HCT116 (cell line): ENCODE measurements around the gene DCN. TPM values are rescaled to one million over a fixed set of nuclear protein-coding genes. Genes with fewer than 3 reads are reported as not detected.

Experiments used
- ATAC-seq: fragments of 200-7000 bp; cut with Tn5 transposase; 2 replicates; pipeline ENCODE4 v1.9.1; 2020; ENCODE audit warnings: mild to moderate bottlenecking, moderate library complexity
- BruUV-seq: library from RNA; stranded (reverse); fragments of 400-500 nt; replicated peaks from 2 replicates; lab custom pipeline; 2021; lab: Mats Ljungman, UMichigan
- CTCF ChIA-PET: fragments of 300-600 bp; sonication (Branson Sonifier 250); formaldehyde crosslinking; loops from one replicate; lab custom pipeline; 2021; ENCODE audit warnings: antibody characterized with exemption; lab: Charles Lee
- POLR2A ChIA-PET: fragments of 300-600, 350-600 bp; sonication (Branson Sonifier 250); formaldehyde crosslinking; loops from one replicate; lab custom pipeline; 2021; ENCODE audit warnings: antibody characterized with exemption; lab: Charles Lee
- RAD21 ChIA-PET, 2 experiments: fragments of 300-600 bp; sonication (Branson Sonifier 250); formaldehyde crosslinking; loops; one replicate each; lab custom pipeline; 2023; ENCODE audit warnings: low total read pairs in 2 of 2; ENCODE audit not compliant: uncharacterized antibody in 2 of 2, unreplicated experiment in 2 of 2, low non-redundant PET in 1 of 2; lab: Charles Lee
- DNase-seq: peaks from one replicate; pipeline ENCODE4 v3.0.0-alpha.2; 2010; ENCODE audit warnings: low read depth, low spot score
- H2AFZ ChIP-seq: fragments of 200-600 bp; shearing (Covaris generic), sonication (generic); 2 replicates; pipeline ENCODE4 v1.6.1; 2017; ENCODE audit warnings: low read depth, mixed run types, mixed read lengths, antibody characterized with exemption, low read length; ENCODE audit not compliant: poor library complexity, severe bottlenecking
- H3K27ac ChIP-seq: 2 replicates; pipeline ENCODE4 v1.5.1; 2012; ENCODE audit warnings: low read depth, low read length
- H3K27me3 ChIP-seq: fragments of 200-600 bp; sonication (generic); 2 replicates; pipeline ENCODE4 v1.6.1; 2016; ENCODE audit warnings: mixed run types, low read length, mixed read lengths; ENCODE audit not compliant: insufficient read depth
- H3K36me3 ChIP-seq, 2 experiments: fragments of 200-500 bp in 1 of 2; fragments of 200-600 bp in 1 of 2; sonication (Bioruptor generic) in 1 of 2; sonication (generic) in 1 of 2; 2 replicates each; pipeline versions ENCODE4 v1.5.1 to v1.6.1; 2014 to 2016; ENCODE audit warnings: low read length in 2 of 2, inconsistent platforms in 1 of 2, mixed read lengths in 1 of 2, mixed run types in 1 of 2; ENCODE audit not compliant: insufficient read depth in 2 of 2, control insufficient read depth in 1 of 2
- H3K4me1 ChIP-seq, 2 experiments: fragments of 200-600 bp in 1 of 2; sonication (generic) in 1 of 2; 2 replicates each; pipeline versions ENCODE4 v1.5.1 to v1.6.1; 2012 to 2017; ENCODE audit warnings: low read length in 2 of 2, inconsistent platforms in 1 of 2, mild to moderate bottlenecking in 1 of 2, mixed read lengths in 1 of 2, mixed run types in 1 of 2, moderate library complexity in 1 of 2; ENCODE audit not compliant: insufficient read depth in 2 of 2, control insufficient read depth in 1 of 2
- H3K4me2 ChIP-seq: fragments of 200-600 bp; sonication (generic); 2 replicates; pipeline ENCODE4 v1.6.1; 2017; ENCODE audit warnings: mixed run types, low read length, mixed read lengths
- H3K4me3 ChIP-seq, 2 experiments: fragments of 200-600 bp in 1 of 2; sonication (generic) in 1 of 2; replicated peaks in 1 of 2; 2 replicates each; pipeline ENCODE4 v1.5.1; 2011 to 2016; ENCODE audit warnings: low read length in 2 of 2, control low read depth in 1 of 2, low read depth in 1 of 2, mild to moderate bottlenecking in 1 of 2, mixed read lengths in 1 of 2, mixed run types in 1 of 2
- H3K79me2 ChIP-seq: fragments of 200-600 bp; sonication (generic); 2 replicates; pipeline ENCODE4 v1.6.1; 2017; ENCODE audit warnings: mild to moderate bottlenecking, mixed run types, low read length, moderate library complexity, mixed read lengths; ENCODE audit not compliant: insufficient read depth
- H3K9ac ChIP-seq: fragments of 200-600 bp; sonication (generic); 2 replicates; pipeline ENCODE4 v1.6.1; 2016; ENCODE audit warnings: low read length, mixed read lengths
- H3K9me2 ChIP-seq: fragments of 200-600 bp; sonication (generic), shearing (Covaris generic); 2 replicates; pipeline ENCODE4 v1.6.1; 2017; ENCODE audit warnings: mixed run types, mild to moderate bottlenecking, moderate library complexity; ENCODE audit not compliant: insufficient read depth
- H3K9me3 ChIP-seq, 2 experiments: fragments of 200-500 bp in 1 of 2; fragments of 200-600 bp in 1 of 2; sonication (Bioruptor generic) in 1 of 2; sonication (generic) in 1 of 2; 2 replicates each; pipeline ENCODE4 v1.6.1; 2014 to 2017; ENCODE audit warnings: low read length in 2 of 2, mixed read lengths in 2 of 2, inconsistent platforms in 1 of 2, low read depth in 1 of 2, mild to moderate bottlenecking in 1 of 2, mixed run types in 1 of 2, moderate library complexity in 1 of 2; ENCODE audit not compliant: control insufficient read depth in 1 of 2, insufficient read depth in 1 of 2
- H4K20me1 ChIP-seq: fragments of 200-600 bp; sonication (generic), shearing (Covaris generic); 2 replicates; pipeline ENCODE4 v1.6.1; 2017; ENCODE audit warnings: mixed run types, mild to moderate bottlenecking, moderate library complexity; ENCODE audit not compliant: insufficient read depth
- CBX3 ChIP-seq: IDR thresholded peaks from 2 replicates; pipeline ENCODE4 v1.6.1; 2012; ENCODE audit warnings: low read depth
- ELF1 ChIP-seq: IDR thresholded peaks from 2 replicates; pipeline ENCODE4 v1.6.1; 2012; ENCODE audit warnings: low read depth, borderline replicate concordance
- EZH2phosphoT487 ChIP-seq: fragments of 200-600 bp; IDR thresholded peaks from 2 replicates; pipeline ENCODE4 v1.6.1; 2018; ENCODE audit warnings: antibody characterized with exemption, borderline replicate concordance
- POLR2AphosphoS5 ChIP-seq: IDR thresholded peaks from 2 replicates; pipeline ENCODE4 v1.6.1; 2011; ENCODE audit warnings: mild to moderate bottlenecking, low read depth, low read length, moderate library complexity
- TCF7L2 ChIP-seq: IDR thresholded peaks from 2 replicates; pipeline ENCODE4 v1.7.0; 2011; ENCODE audit warnings: borderline replicate concordance, inconsistent platforms; ENCODE audit not compliant: insufficient read depth, insufficient read length; ENCODE audit errors: extremely low read depth
- intact Hi-C: fragments of 100-400 bp; cut with micrococcal nuclease; formaldehyde crosslinking; loops from 2 replicates; pipeline ENCODE4 v1.10.0; 2022
- total RNA-seq: library from RNA; stranded (reverse); gene quantifications from one replicate; pipeline ENCODE4 v1.2.1, GENCODE V29; 2021; ENCODE audit not compliant: unreplicated experiment
- TF ChIP-seq, protein P1 (sequence below): IDR thresholded peaks from 2 replicates; pipeline ENCODE4 v1.6.1; 2012
- TF ChIP-seq, protein P2 (sequence below): IDR thresholded peaks from 2 replicates; pipeline ENCODE4 v1.6.1; 2011; ENCODE audit warnings: mild to moderate bottlenecking, low read length, moderate library complexity; ENCODE audit not compliant: insufficient replicate concordance; ENCODE audit errors: extremely low read depth

Gene DCN
- total RNA-seq, 1 experiment from 2014 or later = 3.6 TPM

DNA sequence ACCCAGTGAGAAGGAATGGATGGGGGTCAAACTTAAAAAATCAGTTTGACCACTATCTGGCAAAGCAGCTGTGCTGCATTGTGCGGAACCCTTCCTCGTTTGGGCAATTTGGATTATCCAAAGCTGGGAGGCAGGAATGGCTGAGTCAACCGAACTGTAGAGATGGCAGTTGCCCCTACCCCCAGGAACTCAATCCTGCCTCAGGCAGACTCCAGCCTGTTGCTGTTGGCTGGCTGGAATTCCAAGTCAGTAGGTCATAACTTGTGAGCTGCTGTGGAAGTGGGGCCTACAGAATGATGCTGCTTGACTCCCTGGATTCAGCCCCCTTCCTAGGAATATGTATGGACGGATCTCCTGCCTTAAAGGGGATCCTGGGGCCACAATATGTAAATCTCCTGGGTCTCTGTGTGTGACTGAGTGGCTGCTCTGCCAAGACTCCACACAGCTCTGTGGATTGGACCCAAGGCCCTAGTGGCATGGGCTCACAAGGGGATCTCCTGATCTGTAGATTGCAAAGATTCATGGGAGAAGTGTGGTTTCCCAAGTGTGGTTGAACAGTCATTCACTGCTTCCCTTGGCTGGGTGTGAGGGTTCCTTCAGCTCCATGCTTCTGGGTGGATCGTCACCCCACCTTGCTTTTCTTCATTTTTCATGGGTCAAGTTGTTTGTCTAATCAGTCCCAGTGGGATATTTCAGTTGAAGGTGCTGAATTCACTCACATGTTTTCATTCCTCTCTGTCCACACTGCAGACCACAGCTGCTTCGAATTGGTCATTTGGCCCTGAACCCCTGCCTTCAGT, 90.5 kb downstream of the DCN start:
- Histone ChIP-seq H3K9ac (no peak overlapping the region), H3K79me2 (no peaks in the 10 kb centered on the region), H3K9me2 (no peaks in the 10 kb centered on the region), H3K27me3 (no peaks in the 10 kb centered on the region), H3K9me3 (peaks cover 0 to 5% of the 10 kb centered on the region in 2 experiments; a peak in 1 of 4 replicates), H3K36me3 (no peaks in the 10 kb centered on the region), H3K4me3 (no peak overlapping the region), H3K4me2 (no peak overlapping the region), H2AFZ (no peak overlapping the region), H3K27ac (no peak overlapping the region), H4K20me1 (no peaks in the 10 kb centered on the region), H3K4me1 (no peaks in the 10 kb centered on the region)
- BruUV-seq = no TSS peak
- intact Hi-C loops = no loop called here
- ChIA-PET CTCF (no interaction called here), POLR2A (no interaction called here), RAD21 (no interaction called here)
- TF ChIP-seq ELF1 = no peak
- no peak for TF ChIP-seq EZH2phosphoT487
- TF ChIP-seq, protein P1, sequence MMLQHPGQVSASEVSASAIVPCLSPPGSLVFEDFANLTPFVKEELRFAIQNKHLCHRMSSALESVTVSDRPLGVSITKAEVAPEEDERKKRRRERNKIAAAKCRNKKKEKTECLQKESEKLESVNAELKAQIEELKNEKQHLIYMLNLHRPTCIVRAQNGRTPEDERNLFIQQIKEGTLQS = no peak
- no peak for TF ChIP-seq CBX3
- TF ChIP-seq, protein P2, sequence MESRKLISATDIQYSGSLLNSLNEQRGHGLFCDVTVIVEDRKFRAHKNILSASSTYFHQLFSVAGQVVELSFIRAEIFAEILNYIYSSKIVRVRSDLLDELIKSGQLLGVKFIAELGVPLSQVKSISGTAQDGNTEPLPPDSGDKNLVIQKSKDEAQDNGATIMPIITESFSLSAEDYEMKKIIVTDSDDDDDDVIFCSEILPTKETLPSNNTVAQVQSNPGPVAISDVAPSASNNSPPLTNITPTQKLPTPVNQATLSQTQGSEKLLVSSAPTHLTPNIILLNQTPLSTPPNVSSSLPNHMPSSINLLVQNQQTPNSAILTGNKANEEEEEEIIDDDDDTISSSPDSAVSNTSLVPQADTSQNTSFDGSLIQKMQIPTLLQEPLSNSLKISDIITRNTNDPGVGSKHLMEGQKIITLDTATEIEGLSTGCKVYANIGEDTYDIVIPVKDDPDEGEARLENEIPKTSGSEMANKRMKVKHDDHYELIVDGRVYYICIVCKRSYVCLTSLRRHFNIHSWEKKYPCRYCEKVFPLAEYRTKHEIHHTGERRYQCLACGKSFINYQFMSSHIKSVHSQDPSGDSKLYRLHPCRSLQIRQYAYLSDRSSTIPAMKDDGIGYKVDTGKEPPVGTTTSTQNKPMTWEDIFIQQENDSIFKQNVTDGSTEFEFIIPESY = no peak
- no peak for TF ChIP-seq TCF7L2
- TF ChIP-seq POLR2AphosphoS5 = no peak
- ATAC-seq (no peak), DNase-seq (no peak)

Other genes starting within 250 kb of the DCN start
- gene CCER1, start 227.6 kb downstream of the DCN start, total RNA-seq = not detected
- gene EPYC, start 177.8 kb downstream of the DCN start, total RNA-seq = not detected
- gene KERA, start 124.8 kb downstream of the DCN start, total RNA-seq = not detected
- 0.69 TPM for gene LUM, start 71.3 kb downstream of the DCN start, total RNA-seq